H1 (cell line): ENCODE results near the gene ZW10. TPM values are rescaled to one million over a fixed set of nuclear protein-coding genes. Genes with fewer than 3 reads are reported as not detected.

Source experiments
- ASH2L ChIP-seq: fragments of 200-600, 300-600 bp; sonication (generic); IDR thresholded peaks from one replicate; pipeline ENCODE4 v1.7.1; 2017; ENCODE audit warnings: low read length
- ATF2 ChIP-seq: IDR thresholded peaks from 2 replicates; pipeline ENCODE4 v1.6.1; 2012; ENCODE audit warnings: low read length, inconsistent platforms
- BCL11A ChIP-seq, 2 experiments: IDR thresholded peaks; one replicate each; pipeline ENCODE4 v1.6.1; 2011; ENCODE audit warnings: low read depth in 2 of 2, low read length in 2 of 2, mild to moderate bottlenecking in 2 of 2
- CEBPB ChIP-seq: IDR thresholded peaks from 2 replicates; pipeline ENCODE4 v1.6.1; 2012; ENCODE audit warnings: low read depth, low read length
- CHD2 ChIP-seq: IDR thresholded peaks from 2 replicates; pipeline ENCODE4 v1.6.1; 2012; ENCODE audit warnings: low read length, improper control_type of control experiment
- EZH2 ChIP-seq: fragments of 200-600 bp; sonication (generic); IDR thresholded peaks from 2 replicates; pipeline ENCODE4 v1.7.1; 2012; ENCODE audit warnings: low read depth, mild to moderate bottlenecking, moderate library complexity, low read length, inconsistent platforms; ENCODE audit not compliant: severe bottlenecking
- GTF2F1 ChIP-seq: IDR thresholded peaks from 2 replicates; pipeline ENCODE4 v1.6.1; 2012; ENCODE audit warnings: low read depth, low read length, improper control_type of control experiment, borderline replicate concordance
- KDM5A ChIP-seq: fragments of 200-600 bp; IDR thresholded peaks from 2 replicates; pipeline ENCODE4 v1.7.1; 2012; ENCODE audit warnings: mild to moderate bottlenecking, low read length, inconsistent platforms, mixed read lengths
- NANOG ChIP-seq: IDR thresholded peaks from 2 replicates; pipeline ENCODE4 v1.6.1; 2011; ENCODE audit warnings: low read length, low read depth, mild to moderate bottlenecking, inconsistent platforms; ENCODE audit not compliant: insufficient read depth, poor library complexity, severe bottlenecking
- RNF2 ChIP-seq: fragments of 200-900, 300-1000 bp; sonication (generic); IDR thresholded peaks from 2 replicates; pipeline ENCODE4 v1.7.1; 2016; ENCODE audit warnings: borderline replicate concordance, low read depth, mild to moderate bottlenecking, antibody characterized with exemption, low read length; ENCODE audit not compliant: poor library complexity, severe bottlenecking; ENCODE audit errors: missing control alignments
- RXRA ChIP-seq: IDR thresholded peaks from 2 replicates; pipeline ENCODE4 v1.6.1; 2011; ENCODE audit warnings: low read depth, mild to moderate bottlenecking, low read length, moderate library complexity; ENCODE audit not compliant: insufficient read depth
- SIX5 ChIP-seq: IDR thresholded peaks from 2 replicates; pipeline ENCODE4 v1.6.1; 2011; ENCODE audit warnings: mild to moderate bottlenecking, low read depth, low read length
- SP1 ChIP-seq: IDR thresholded peaks from 2 replicates; pipeline ENCODE4 v1.6.1; 2011; ENCODE audit warnings: low read depth, low read length
- TAF1 ChIP-seq: IDR thresholded peaks from 2 replicates; pipeline ENCODE4 v1.6.1; 2011; ENCODE audit warnings: mild to moderate bottlenecking, low read depth, low read length
- polyA plus RNA-seq, 7 experiments: library from polyadenylated mRNA; depleted of rRNA in 3 of 7; stranded (reverse) in 5 of 7; unstranded in 2 of 7; fragments of >200 nt in 5 of 7; fragments of 200-250 nt in 2 of 7; gene quantifications; 1 replicate in 5 of 7; 2 replicates in 1 of 7; 4 replicates in 1 of 7; pipeline versions ENCODE4 v1.2.1 to v1.2.3, GENCODE V29; 2011 to 2013; ENCODE audit warnings: missing spikeins in 2 of 7, mixed read lengths in 2 of 7
- total RNA-seq: library from RNA; stranded (reverse); fragmentation: NEBNext Ultra II Directional; extraction: Animal tissue kit (Norgen Biotek cat#: 25700); gene quantifications from 2 replicates; pipeline ENCODE4 v1.2.1, GENCODE V29; 2021
- TF ChIP-seq, protein P1 (sequence below): IDR thresholded peaks from 2 replicates; pipeline ENCODE4 v1.6.1; 2011; ENCODE audit warnings: low read length, improper control_type of control experiment

The ZW10 gene
- total and polyA plus RNA-seq, 2 of the 8 experiments (the other 6 are each of a cell fraction or from before 2014, with no cell fraction given): 9.0 to 25.3 TPM

GRCh38 chr11:113773416-113774173 lies at the start of gene ZW10 (continued):
- TF ChIP-seq GTF2F1 (no peak), ATF2 (peak; percentile 84), ASH2L (peak; percentile 86), SP1 (no peak), NANOG (no peak), BCL11A (IDR thresholded peaks at IDR 0.05; ENCODE audit: low read depth in 2 of 2, low read length in 2 of 2) (no peak), TAF1 (peak; percentile 51; the same call in 1 of the 2 replicates), RXRA (no peak), SIX5 (peak; percentile 91), EZH2 (no peak), RNF2 (no peak), CHD2 (peak; percentile 81), CEBPB (no peak), KDM5A (no peak)
- TF ChIP-seq, protein P1, sequence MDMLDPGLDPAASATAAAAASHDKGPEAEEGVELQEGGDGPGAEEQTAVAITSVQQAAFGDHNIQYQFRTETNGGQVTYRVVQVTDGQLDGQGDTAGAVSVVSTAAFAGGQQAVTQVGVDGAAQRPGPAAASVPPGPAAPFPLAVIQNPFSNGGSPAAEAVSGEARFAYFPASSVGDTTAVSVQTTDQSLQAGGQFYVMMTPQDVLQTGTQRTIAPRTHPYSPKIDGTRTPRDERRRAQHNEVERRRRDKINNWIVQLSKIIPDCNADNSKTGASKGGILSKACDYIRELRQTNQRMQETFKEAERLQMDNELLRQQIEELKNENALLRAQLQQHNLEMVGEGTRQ: no peak
